GM18526 (cell line): ENCODE results near the gene BMP2.

ENCODE experiments used
- POLR2A ChIP-seq: IDR thresholded peaks from 3 replicates; pipeline ENCODE4 v1.6.1; 2011; ENCODE audit not compliant: insufficient read length; ENCODE audit errors: extremely low read depth

Gene BMP2

GRCh38 chr20:6767536-6768227 is at the start of gene BMP2:
Gene BMP2 (plus strand): TSS chr20:6767686. CDS start chr20:6770127, 2,441 bp downstream.
- no peak for TF ChIP-seq POLR2A

GRCh38 chr20:6718662-6719368 is 48.7 kb upstream of the BMP2 start:
- TF ChIP-seq POLR2A = no peak

GRCh38 chr20:6719369-6719721 is 48.1 kb upstream of the BMP2 start:
- TF ChIP-seq POLR2A = no peak

- no peak for TF ChIP-seq POLR2A
Observed at GRCh38 chr20:6726761-6727160, 40.7 kb upstream of the BMP2 start.

GRCh38 chr20:6730672-6731328 is 36.7 kb upstream of the BMP2 start:
- TF ChIP-seq POLR2A = no peak

DNA sequence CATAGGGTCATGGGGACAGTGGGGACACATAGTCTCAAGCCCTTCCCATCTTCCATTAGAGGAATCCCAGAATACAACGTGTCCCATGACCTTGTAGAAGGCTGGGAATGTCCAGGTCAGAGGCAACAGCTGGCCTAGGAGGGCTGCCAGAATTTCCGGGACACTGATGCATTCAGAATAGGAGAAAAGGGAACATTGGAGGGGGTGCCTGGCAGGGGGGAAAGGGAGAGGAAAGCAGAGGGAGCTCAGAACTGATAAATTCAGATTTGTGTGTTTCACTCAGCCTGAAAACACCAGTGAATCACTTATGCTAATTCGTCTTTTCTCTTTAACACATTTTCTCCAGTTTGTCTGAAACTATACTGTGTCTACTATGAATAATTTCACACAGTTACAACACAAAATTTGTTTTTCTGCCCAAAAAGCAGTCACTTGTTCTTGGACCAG is 35.5 kb upstream of the BMP2 start:
- no peak for TF ChIP-seq POLR2A

DNA sequence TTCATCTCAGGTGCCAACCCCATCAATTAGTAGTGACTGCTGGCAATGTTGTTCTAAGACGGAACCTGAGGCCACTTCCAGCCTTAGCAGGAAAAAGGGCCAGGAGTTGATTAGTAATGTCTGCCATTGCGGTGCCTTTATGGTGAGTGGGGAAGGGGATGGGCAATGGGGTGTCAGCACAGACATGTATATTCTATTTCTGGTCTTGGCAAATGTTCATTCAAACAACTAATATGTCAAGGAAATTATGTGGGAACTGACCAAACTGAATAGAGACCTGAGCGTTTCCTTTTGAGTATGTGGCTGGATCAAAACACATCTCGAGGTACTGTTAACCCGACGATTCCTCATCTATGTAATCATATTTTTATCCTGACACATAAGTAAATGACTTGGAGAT is 34.6 kb upstream of the BMP2 start:
- TF ChIP-seq POLR2A = no peak

DNA sequence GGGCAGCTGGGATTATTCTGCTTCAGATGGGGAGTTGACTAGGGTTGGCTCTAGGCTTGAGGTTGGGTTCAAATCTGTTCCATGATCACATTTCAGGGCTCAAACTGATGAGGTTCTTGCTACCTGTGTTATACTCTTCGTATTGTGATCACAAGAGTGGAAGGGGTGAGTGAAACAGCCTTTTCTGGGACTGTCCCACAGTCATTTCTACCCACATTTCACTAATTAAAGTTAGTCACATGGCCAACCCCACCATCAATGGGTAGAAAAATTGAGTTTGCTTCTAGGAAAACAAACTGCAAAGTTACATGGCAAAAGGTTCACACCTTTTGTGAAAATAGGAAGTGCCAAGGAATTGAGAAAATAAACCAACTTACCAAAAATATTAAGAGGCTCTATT is 33.5 kb upstream of the BMP2 start:
- no peak for TF ChIP-seq POLR2A

DNA sequence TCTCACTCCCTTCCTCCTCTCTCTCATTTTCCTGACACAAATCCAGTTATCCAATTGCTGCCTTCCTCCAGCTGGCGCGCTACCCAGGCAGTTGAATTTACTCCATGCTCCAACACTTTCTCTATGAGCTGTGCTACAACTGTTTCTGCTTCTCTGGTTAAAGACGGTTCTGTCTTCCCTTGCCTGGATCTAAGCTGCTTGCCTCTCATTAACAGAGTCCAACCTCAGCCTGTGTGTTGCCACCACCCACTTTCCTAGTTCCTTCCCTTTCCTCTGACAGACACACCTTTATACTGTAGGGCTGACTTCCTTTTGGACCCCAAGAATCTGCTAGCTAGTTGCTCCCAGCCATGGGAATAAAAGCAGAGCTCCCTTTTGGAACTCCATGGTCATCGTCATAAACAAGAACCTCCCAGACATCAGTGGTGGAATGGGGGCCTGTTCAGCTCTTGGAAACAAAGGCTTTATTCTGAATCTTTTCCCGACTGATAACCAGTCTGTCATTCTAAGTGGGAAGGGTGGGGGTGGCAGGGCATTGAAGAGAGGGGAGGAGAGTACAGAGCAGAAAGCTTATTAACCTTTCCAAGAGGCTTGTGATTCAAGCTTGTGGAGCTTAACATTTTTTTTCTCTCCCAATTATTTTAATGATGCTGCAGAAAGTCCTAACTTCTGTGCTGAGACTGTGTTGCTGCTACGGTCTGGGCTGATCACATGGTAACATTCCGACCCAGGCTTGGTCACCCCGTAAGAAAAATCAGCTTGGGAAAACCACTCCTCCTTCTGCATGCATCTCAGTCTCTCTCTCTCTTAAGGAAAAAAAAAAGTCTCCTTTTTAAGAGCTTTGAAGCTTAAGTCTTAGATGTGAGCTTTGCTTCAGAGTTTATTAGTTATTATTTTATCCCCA is 31.3 kb upstream of the BMP2 start:
- no peak for TF ChIP-seq POLR2A

DNA sequence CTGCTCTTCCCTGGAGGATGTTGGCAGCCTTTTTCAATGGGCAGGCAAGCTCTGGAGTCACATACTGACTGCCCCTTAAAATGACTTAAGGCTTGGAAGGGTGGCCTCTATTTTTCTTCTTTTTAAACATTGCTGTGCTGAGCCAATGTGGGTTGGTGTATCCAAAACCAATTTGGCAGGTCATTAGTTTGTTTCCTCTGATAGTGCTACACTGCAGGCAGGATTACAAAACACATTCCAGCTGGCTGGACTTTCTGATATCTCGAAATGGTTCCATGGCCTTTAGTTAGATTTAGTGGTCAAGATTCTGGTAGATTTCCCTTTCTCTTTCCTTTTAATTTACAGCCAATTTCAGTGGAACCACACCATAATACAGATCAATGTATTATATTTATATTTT is 28.1 kb upstream of the BMP2 start:
- TF ChIP-seq POLR2A = no peak

- no peak for TF ChIP-seq POLR2A
Observed at GRCh38 chr20:6740096-6740495, 27.4 kb upstream of the BMP2 start.

GRCh38 chr20:6744180-6744579 is 23.3 kb upstream of the BMP2 start:
- no peak for TF ChIP-seq POLR2A

DNA sequence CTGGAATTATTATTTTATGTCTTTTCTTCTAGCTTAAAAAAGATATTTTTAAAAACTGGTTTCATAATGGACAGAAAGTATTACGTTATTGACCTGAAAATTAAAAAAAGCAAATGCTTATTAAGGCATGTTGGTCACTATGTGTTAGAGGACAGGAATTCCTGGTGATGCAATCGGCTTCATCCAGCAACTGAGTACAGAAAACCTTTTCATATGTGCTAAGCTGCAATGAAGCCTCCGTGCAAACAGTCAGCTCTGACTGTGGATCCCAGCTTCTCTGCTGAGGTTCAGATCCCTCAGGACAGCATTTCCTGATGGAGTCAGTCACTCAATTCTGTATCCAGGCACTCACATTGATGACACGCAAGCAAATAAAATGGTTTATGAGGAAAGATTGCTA is 22.7 kb upstream of the BMP2 start:
- no peak for TF ChIP-seq POLR2A

DNA sequence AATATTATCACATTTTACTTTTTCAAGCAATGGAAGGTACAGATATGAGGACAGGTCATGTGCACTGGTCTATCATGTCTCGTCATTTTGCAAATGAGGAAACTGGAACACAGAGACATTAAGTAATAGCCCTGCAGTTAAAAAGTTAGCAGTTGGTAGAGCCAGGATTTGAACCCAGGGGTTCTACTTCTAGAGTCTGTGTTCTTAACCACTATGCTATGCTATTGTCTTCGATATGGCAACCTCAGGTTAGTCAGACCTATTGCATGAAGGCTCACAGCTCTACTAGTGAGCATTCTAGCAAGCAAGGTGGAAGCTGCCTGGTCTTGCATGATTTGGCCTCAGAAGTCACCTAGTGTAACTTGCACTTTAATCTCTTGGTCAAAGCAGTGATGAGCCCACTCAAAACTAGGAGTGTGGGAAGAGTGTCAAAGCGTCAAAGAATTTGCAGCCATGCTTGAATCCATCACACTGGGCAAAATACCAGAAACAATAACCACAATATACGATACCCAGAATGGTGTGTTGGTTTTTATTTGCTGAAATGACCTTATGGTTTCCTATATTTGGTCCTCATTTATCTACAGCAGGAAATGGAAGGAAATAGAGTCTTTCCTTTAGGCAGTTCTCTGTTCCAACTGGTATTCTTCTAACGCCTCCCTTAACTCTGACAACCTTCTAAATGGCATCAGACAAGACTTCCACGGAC is 20.4 kb upstream of the BMP2 start:
- TF ChIP-seq POLR2A = no peak

GRCh38 chr20:6750438-6750837 is 17.0 kb upstream of the BMP2 start:
- no peak for TF ChIP-seq POLR2A
